ENCODE results near the gene TMCC1.

TMCC1 gene

GRCh38 chr3:129638481-129638880, 255.0 kb downstream of the TMCC1 start:
- in situ Hi-C loops (cut with MboI; ENCODE audit: low pct_unique_long_range_greater_than_20kb, low sequenced_read_pairs, unreplicated experiment) = loop anchor here (10.0 kb wide), 1 partner anchor 296 kb away; no protein-coding TSS in a partner anchor
- no peak for DNase-seq (ENCODE audit: low spot score)
- TF ChIP-seq CTCF (IDR thresholded peaks at IDR 0.05; ENCODE audit: extremely low read depth, insufficient read depth, missing control alignments) = no peak

GRCh38 chr3:129636082-129636481, 257.4 kb downstream of the TMCC1 start:
- DNase-seq (ENCODE audit: low spot score) = no peak
- TF ChIP-seq CTCF (IDR thresholded peaks at IDR 0.05; ENCODE audit: extremely low read depth, insufficient read depth, missing control alignments) = no peak
- in situ Hi-C loops (cut with MboI; ENCODE audit: low pct_unique_long_range_greater_than_20kb, low sequenced_read_pairs, unreplicated experiment) = loop anchor here (10.0 kb wide), 1 partner anchor 299 kb away; no protein-coding TSS in a partner anchor

- no peak for TF ChIP-seq CTCF (IDR thresholded peaks at IDR 0.05; ENCODE audit: extremely low read depth, insufficient read depth, missing control alignments)
- in situ Hi-C loops (cut with MboI; ENCODE audit: low pct_unique_long_range_greater_than_20kb, low sequenced_read_pairs, unreplicated experiment) = loop anchor here (10.0 kb wide), 1 partner anchor 299 kb away; no protein-coding TSS in a partner anchor
- no peak for DNase-seq (ENCODE audit: low spot score)
Measured at GRCh38 chr3:129635656-129636055, 257.9 kb downstream of the TMCC1 start.

GRCh38 chr3:129633751-129634481, 259.6 kb downstream of the TMCC1 start:
- DNase-seq (ENCODE audit: low spot score) = no peak
- TF ChIP-seq CTCF (IDR thresholded peaks at IDR 0.05; ENCODE audit: extremely low read depth, insufficient read depth, missing control alignments) = no peak
- in situ Hi-C loops (cut with MboI; ENCODE audit: low pct_unique_long_range_greater_than_20kb, low sequenced_read_pairs, unreplicated experiment) = loop anchor here (10.0 kb wide), 1 partner anchor 301 kb away; no protein-coding TSS in a partner anchor

GRCh38 chr3:129632977-129633376, 260.5 kb downstream of the TMCC1 start:
- TF ChIP-seq CTCF (IDR thresholded peaks at IDR 0.05; ENCODE audit: extremely low read depth, insufficient read depth, missing control alignments) = no peak
- no peak for DNase-seq (ENCODE audit: low spot score)
- in situ Hi-C loops (cut with MboI; ENCODE audit: low pct_unique_long_range_greater_than_20kb, low sequenced_read_pairs, unreplicated experiment) = loop anchor here (10.0 kb wide), 1 partner anchor 302 kb away; no protein-coding TSS in a partner anchor

- no peak for TF ChIP-seq CTCF (IDR thresholded peaks at IDR 0.05; ENCODE audit: extremely low read depth, insufficient read depth, missing control alignments)
- DNase-seq (ENCODE audit: low spot score) = no peak
- in situ Hi-C loops (cut with MboI; ENCODE audit: low pct_unique_long_range_greater_than_20kb, low sequenced_read_pairs, unreplicated experiment) = loop anchor here (10.0 kb wide), 1 partner anchor 302 kb away; no protein-coding TSS in a partner anchor
Measured at GRCh38 chr3:129632556-129632955, 261.0 kb downstream of the TMCC1 start.
